H4 (cell line): Measurements from ENCODE around the gene UBR4. TPM values are rescaled to one million over a fixed set of nuclear protein-coding genes. Genes with fewer than 3 reads are reported as not detected.

Experiments used
- DNase-seq: peaks from one replicate; pipeline ENCODE4 v3.0.0-alpha.2; 2015; ENCODE audit warnings: low spot score
- total RNA-seq: library from RNA; depleted of rRNA; stranded (reverse); fragments of >200 nt; shearing (Covaris generic); gene quantifications from 2 replicates; pipeline ENCODE4 v1.2.3, GENCODE V29; 2014

UBR4 gene
- total RNA-seq, 1 experiment from 2014 or later: 39.2 TPM

- DNase-seq: no peak
Observed at GRCh38 chr1:19073311-19074186, 136.5 kb downstream of the UBR4 start.

GRCh38 chr1:19072285-19072981, 137.6 kb downstream of the UBR4 start:
- no peak for DNase-seq

GRCh38 chr1:19071674-19072281, 138.3 kb downstream of the UBR4 start:
- DNase-seq: no peak

GRCh38 chr1:19070891-19071621, 139.0 kb downstream of the UBR4 start:
- DNase-seq: no peak

GRCh38 chr1:19070197-19070651, 139.8 kb downstream of the UBR4 start:
- DNase-seq: no peak

- no peak for DNase-seq
Observed at GRCh38 chr1:19068639-19069276, 141.3 kb downstream of the UBR4 start.

GRCh38 chr1:19067912-19068638, 142.0 kb downstream of the UBR4 start:
- DNase-seq: no peak

GRCh38 chr1:19067182-19067911, 142.7 kb downstream of the UBR4 start:
- DNase-seq: peak; percentile 66

- no peak for DNase-seq
Observed at GRCh38 chr1:19066874-19067181, 143.2 kb downstream of the UBR4 start.

GRCh38 chr1:19066248-19066873, 143.7 kb downstream of the UBR4 start:
- DNase-seq: peak; percentile 22

GRCh38 chr1:19065526-19066247, 144.4 kb downstream of the UBR4 start:
- no peak for DNase-seq

- no peak for DNase-seq
Observed at GRCh38 chr1:19064906-19065450, 145.1 kb downstream of the UBR4 start.

- no peak for DNase-seq
Observed at GRCh38 chr1:19063122-19063521, 146.9 kb downstream of the UBR4 start.

GRCh38 chr1:19062258-19063029, 147.6 kb downstream of the UBR4 start:
- DNase-seq: no peak

GRCh38 chr1:19061798-19062197, 148.3 kb downstream of the UBR4 start:
- no peak for DNase-seq

- no peak for DNase-seq
Observed at GRCh38 chr1:19061343-19061742, 148.7 kb downstream of the UBR4 start.

GRCh38 chr1:19059773-19060172, 150.3 kb downstream of the UBR4 start:
- no peak for DNase-seq

- no peak for DNase-seq
Observed at GRCh38 chr1:19058476-19058797, 151.6 kb downstream of the UBR4 start.
